ENCODE results near the gene CDH4.

CDH4 gene

GRCh38 chr20:61360296-61360695, 108.2 kb downstream of the CDH4 start:
- no peak for ATAC-seq

- no peak for ATAC-seq
Observed at GRCh38 chr20:61360940-61361339, 108.9 kb downstream of the CDH4 start.

GRCh38 chr20:61361501-61361900, 109.4 kb downstream of the CDH4 start:
- ATAC-seq = no peak

- ATAC-seq = no peak
Observed at GRCh38 chr20:61364147-61364546, 112.1 kb downstream of the CDH4 start.

- ATAC-seq = no peak
Observed at GRCh38 chr20:61366914-61367313, 114.9 kb downstream of the CDH4 start.

- no peak for ATAC-seq
Observed at GRCh38 chr20:61369731-61370520, 117.9 kb downstream of the CDH4 start.

GRCh38 chr20:61370841-61371303, 118.8 kb downstream of the CDH4 start:
- no peak for ATAC-seq

GRCh38 chr20:61371501-61372136, 119.6 kb downstream of the CDH4 start:
- no peak for ATAC-seq

GRCh38 chr20:61372137-61373054, 120.3 kb downstream of the CDH4 start:
- no peak for ATAC-seq

- ATAC-seq = no peak
Observed at GRCh38 chr20:61373055-61373399, 121.0 kb downstream of the CDH4 start.

- ATAC-seq = no peak
Observed at GRCh38 chr20:61373956-61374545, 122.0 kb downstream of the CDH4 start.

- ATAC-seq = no peak
Observed at GRCh38 chr20:61376541-61377240, 124.6 kb downstream of the CDH4 start.

GRCh38 chr20:61378694-61379355, 126.8 kb downstream of the CDH4 start:
- ATAC-seq = no peak

- ATAC-seq = no peak
Observed at GRCh38 chr20:61379898-61380544, 128.0 kb downstream of the CDH4 start.

GRCh38 chr20:61380545-61380915, 128.5 kb downstream of the CDH4 start:
- ATAC-seq = no peak

GRCh38 chr20:61382194-61382593, 130.1 kb downstream of the CDH4 start:
- ATAC-seq = no peak

- no peak for ATAC-seq
Observed at GRCh38 chr20:61385296-61385695, 133.2 kb downstream of the CDH4 start.

GRCh38 chr20:61385731-61386130, 133.7 kb downstream of the CDH4 start:
- ATAC-seq = no peak

GRCh38 chr20:61387204-61387953, 135.3 kb downstream of the CDH4 start:
- no peak for ATAC-seq

GRCh38 chr20:61387954-61388348, 135.9 kb downstream of the CDH4 start:
- ATAC-seq = no peak
